ENCODE data around the gene ATG12. TPM values are rescaled to one million over a fixed set of nuclear protein-coding genes. Genes with fewer than 3 reads are reported as not detected.

Gene ATG12
- polyA plus RNA-seq, 1 donor from 2014 or later: 141 TPM

DNA sequence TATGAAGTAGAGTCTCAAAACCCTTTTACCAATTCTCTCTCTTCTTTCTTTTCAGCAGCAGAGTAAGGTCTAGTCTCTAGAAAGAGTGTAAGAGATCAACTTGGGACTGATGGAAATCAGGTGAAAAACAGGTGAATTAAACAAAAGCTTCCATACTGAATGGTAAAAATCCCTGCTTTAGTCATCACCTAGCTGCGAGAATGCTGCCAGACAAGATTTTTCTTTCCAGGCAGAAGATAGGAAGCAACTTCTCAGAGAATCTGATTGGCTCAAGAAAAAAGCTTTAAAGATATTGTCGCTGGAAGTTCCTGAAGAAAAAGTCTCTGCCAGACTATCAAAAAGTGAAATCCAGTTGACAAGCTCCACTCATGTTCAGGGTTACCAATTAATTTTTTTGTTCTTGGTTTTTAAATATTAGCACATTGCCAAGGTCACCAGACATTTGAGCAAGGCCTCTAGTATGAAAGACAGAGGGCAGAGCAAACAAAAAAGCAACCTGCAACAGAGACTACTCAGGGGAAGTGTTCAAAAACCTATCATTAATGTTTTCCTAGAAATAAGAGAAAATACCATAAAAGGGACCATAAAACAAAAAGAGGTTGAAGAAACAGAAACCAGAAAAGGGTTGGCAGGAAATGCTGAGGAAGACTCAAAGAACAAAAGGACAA is 34.2 kb downstream of the ATG12 start:
- no peaks in the 10 kb centered on the region for H3K9me3 ChIP-seq (ENCODE audit: low read length)
- TF ChIP-seq, protein P1, sequence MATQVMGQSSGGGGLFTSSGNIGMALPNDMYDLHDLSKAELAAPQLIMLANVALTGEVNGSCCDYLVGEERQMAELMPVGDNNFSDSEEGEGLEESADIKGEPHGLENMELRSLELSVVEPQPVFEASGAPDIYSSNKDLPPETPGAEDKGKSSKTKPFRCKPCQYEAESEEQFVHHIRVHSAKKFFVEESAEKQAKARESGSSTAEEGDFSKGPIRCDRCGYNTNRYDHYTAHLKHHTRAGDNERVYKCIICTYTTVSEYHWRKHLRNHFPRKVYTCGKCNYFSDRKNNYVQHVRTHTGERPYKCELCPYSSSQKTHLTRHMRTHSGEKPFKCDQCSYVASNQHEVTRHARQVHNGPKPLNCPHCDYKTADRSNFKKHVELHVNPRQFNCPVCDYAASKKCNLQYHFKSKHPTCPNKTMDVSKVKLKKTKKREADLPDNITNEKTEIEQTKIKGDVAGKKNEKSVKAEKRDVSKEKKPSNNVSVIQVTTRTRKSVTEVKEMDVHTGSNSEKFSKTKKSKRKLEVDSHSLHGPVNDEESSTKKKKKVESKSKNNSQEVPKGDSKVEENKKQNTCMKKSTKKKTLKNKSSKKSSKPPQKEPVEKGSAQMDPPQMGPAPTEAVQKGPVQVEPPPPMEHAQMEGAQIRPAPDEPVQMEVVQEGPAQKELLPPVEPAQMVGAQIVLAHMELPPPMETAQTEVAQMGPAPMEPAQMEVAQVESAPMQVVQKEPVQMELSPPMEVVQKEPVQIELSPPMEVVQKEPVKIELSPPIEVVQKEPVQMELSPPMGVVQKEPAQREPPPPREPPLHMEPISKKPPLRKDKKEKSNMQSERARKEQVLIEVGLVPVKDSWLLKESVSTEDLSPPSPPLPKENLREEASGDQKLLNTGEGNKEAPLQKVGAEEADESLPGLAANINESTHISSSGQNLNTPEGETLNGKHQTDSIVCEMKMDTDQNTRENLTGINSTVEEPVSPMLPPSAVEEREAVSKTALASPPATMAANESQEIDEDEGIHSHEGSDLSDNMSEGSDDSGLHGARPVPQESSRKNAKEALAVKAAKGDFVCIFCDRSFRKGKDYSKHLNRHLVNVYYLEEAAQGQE (IDR thresholded peaks at IDR 0.05; ENCODE audit: borderline replicate concordance): no peak
- TF ChIP-seq EP300 (conservative IDR thresholded peaks at IDR 0.05; ENCODE audit: poor library complexity, severe bottlenecking) (no peak), EZH2 (IDR thresholded peaks at IDR 0.05; ENCODE audit: borderline replicate concordance, insufficient read depth, low read length, poor library complexity, severe bottlenecking) (no peak), SMC3 (conservative IDR thresholded peaks at IDR 0.05; ENCODE audit: poor library complexity) (no peak), MXI1 (conservative IDR thresholded peaks at IDR 0.05; ENCODE audit: poor library complexity, severe bottlenecking) (no peak), TAF1 (IDR thresholded peaks at IDR 0.05; ENCODE audit: low read depth) (no peak), RAD21 (conservative IDR thresholded peaks at IDR 0.05) (no peak), POLR2AphosphoS5 (IDR thresholded peaks at IDR 0.05) (no peak)
- TF ChIP-seq, protein P2, sequence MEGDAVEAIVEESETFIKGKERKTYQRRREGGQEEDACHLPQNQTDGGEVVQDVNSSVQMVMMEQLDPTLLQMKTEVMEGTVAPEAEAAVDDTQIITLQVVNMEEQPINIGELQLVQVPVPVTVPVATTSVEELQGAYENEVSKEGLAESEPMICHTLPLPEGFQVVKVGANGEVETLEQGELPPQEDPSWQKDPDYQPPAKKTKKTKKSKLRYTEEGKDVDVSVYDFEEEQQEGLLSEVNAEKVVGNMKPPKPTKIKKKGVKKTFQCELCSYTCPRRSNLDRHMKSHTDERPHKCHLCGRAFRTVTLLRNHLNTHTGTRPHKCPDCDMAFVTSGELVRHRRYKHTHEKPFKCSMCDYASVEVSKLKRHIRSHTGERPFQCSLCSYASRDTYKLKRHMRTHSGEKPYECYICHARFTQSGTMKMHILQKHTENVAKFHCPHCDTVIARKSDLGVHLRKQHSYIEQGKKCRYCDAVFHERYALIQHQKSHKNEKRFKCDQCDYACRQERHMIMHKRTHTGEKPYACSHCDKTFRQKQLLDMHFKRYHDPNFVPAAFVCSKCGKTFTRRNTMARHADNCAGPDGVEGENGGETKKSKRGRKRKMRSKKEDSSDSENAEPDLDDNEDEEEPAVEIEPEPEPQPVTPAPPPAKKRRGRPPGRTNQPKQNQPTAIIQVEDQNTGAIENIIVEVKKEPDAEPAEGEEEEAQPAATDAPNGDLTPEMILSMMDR (IDR thresholded peaks at IDR 0.05; ENCODE audit: poor library complexity, severe bottlenecking): no peak
- H3K79me2 ChIP-seq (replicated peaks; ENCODE audit: insufficient read depth, low read length): no peaks in the 10 kb centered on the region
- H3K9ac ChIP-seq (ENCODE audit: low read length): no peak overlapping the region
- H3K27ac ChIP-seq (ENCODE audit: low read length): no peak overlapping the region
- H3K4me3 ChIP-seq (ENCODE audit: low read length): no peak overlapping the region
- H3F3A ChIP-seq (ENCODE audit: insufficient read depth, low read length, poor library complexity, severe bottlenecking): no peaks in the 10 kb centered on the region
- no peaks in the 10 kb centered on the region for H4K20me1 ChIP-seq (ENCODE audit: insufficient read depth)
- H2AFZ ChIP-seq (ENCODE audit: low read depth, low read length): no peak overlapping the region
- no peaks in the 10 kb centered on the region for H3K9me2 ChIP-seq (ENCODE audit: insufficient read depth, low read length)
- no peak overlapping the region for H3K4me2 ChIP-seq (ENCODE audit: low read length)
- no peaks in the 10 kb centered on the region for H3K27me3 ChIP-seq (ENCODE audit: insufficient read depth, low read depth, low read length)
- peaks cover 13% of the 10 kb centered on the region for H3K36me3 ChIP-seq (ENCODE audit: insufficient read depth, low read length)

DNA sequence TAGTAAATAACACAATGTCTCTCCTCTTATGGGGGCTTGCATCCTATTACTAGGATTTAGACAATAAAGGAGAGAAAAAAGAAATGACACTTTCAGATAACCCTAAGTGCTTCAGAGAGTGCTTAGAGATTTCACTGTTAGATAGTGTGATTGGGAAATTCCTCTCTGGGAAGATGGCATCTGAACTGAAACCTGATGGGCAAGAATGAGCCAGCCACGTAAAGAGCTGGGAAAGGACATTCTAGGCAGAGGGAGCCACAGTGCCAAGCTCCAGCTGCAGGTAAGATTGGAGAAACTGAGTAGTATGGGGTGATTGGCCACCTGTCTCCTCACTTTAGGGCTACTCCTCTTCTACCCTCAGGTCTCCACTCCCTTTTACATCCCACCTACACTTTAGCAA is 39.4 kb downstream of the ATG12 start:
- TF ChIP-seq TAF1 (IDR thresholded peaks at IDR 0.05; ENCODE audit: low read depth): no peak
- TF ChIP-seq, protein P1 (IDR thresholded peaks at IDR 0.05; ENCODE audit: borderline replicate concordance): no peak
- no peak for TF ChIP-seq RAD21 (conservative IDR thresholded peaks at IDR 0.05)
- no peak for TF ChIP-seq MXI1 (conservative IDR thresholded peaks at IDR 0.05; ENCODE audit: poor library complexity, severe bottlenecking)
- TF ChIP-seq POLR2AphosphoS5 (IDR thresholded peaks at IDR 0.05): no peak
- TF ChIP-seq, protein P2 (IDR thresholded peaks at IDR 0.05; ENCODE audit: poor library complexity, severe bottlenecking): no peak
- TF ChIP-seq SMC3 (conservative IDR thresholded peaks at IDR 0.05; ENCODE audit: poor library complexity): no peak
- TF ChIP-seq EZH2 (IDR thresholded peaks at IDR 0.05; ENCODE audit: borderline replicate concordance, insufficient read depth, low read length, poor library complexity, severe bottlenecking): no peak
- H3K9me3 ChIP-seq (ENCODE audit: low read length): no peaks in the 10 kb centered on the region
- H4K20me1 ChIP-seq (ENCODE audit: insufficient read depth): no peaks in the 10 kb centered on the region
- no peak overlapping the region for H3K4me3 ChIP-seq (ENCODE audit: low read length)
- H3K27me3 ChIP-seq (ENCODE audit: insufficient read depth, low read depth, low read length): no peaks in the 10 kb centered on the region
- H3K79me2 ChIP-seq (replicated peaks; ENCODE audit: insufficient read depth, low read length): no peaks in the 10 kb centered on the region
- H3K9me2 ChIP-seq (ENCODE audit: insufficient read depth, low read length): no peaks in the 10 kb centered on the region
- no peaks in the 10 kb centered on the region for H3F3A ChIP-seq (ENCODE audit: insufficient read depth, low read length, poor library complexity, severe bottlenecking)
- peaks cover 7% of the 10 kb centered on the region for H3K36me3 ChIP-seq (ENCODE audit: insufficient read depth, low read length)
- H3K9ac ChIP-seq (ENCODE audit: low read length): no peak overlapping the region
- no peak overlapping the region for H3K27ac ChIP-seq (ENCODE audit: low read length)
- no peak overlapping the region for H3K4me2 ChIP-seq (ENCODE audit: low read length)
- H2AFZ ChIP-seq (ENCODE audit: low read depth, low read length): no peak overlapping the region

Data from neural cell (in vitro differentiated cells).